ENCODE results near the gene PHACTR1. TPM values are rescaled to one million over a fixed set of nuclear protein-coding genes. Genes with fewer than 3 reads are reported as not detected.

Gene PHACTR1
- total and polyA plus RNA-seq, 12 donors: 6.3 to 150 (median 79.9) TPM

DNA sequence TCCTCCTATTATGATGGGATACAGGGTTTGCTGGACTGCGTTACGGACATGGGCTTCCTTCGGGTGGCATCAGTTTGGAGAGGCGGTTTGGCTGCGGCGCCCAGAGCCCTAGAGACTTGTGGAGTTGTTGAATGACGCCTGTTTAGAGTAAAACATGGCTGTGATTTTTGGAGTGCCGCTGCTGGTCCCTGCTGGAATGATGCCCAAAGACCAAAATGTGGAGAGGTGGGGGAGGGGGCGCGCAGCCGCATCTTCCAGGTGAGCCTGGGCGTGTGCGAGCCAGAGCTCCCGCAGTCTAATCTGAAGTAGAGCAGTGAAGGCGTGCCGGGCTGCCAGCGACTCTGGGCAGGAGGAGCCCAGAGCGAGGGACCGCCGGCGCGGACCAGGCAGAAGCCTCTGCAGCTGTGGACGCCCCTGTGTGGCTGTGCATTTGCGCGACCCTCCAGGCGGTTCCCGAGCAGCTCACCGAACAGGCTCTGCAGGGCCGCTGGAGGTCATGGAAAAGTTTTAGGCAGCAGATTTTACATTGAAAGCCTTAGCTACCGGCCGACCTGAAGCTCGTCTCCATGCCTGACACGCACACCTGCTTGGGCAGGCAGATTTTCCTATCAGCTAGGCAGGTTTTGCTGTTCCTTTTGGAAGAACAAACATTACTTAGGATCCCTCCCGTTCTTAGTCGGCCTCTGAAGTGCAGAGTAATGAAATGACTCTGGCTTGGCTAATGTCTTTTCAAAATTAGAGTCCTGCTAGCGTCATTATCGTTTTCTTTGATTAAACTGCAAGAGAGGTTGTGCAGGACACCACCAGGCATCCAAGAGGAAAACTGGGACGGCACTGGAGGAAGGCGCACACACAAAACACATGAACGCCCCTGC, 298.2 kb downstream of the PHACTR1 start:
- H3K27ac ChIP-seq: peak overlapping the region; percentile 51 to 90 (median 76)

DNA sequence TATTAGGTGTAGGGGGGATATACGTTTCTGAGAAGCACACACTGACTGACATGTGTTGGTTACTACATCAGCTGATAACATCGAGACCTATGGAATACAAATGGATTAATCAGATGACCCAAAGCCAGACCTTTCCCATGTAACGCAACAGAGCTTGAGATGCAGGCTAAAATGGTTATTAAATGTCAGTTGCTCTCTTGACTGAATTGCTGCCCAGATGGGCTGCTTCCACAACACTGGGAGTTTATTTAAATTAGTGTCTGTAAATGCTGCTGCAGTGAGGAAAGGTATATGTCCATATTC, 298.8 kb downstream of the PHACTR1 start:
- H3K9me3 ChIP-seq: no peaks in the 10 kb centered on the region
- TF ChIP-seq CTCF (IDR thresholded peaks at IDR 0.05): no peak
- peaks cover 9 to 46% (median 30%) of the 10 kb centered on the region in 9 donors for H3K4me1 ChIP-seq
- 27 to 36% methylated on average over 3 of the region's 3 CpGs for WGBS, 2 donors
- peak overlapping the region in 9 of 10 donors; percentile 61 to 78 (median 70) for H3K4me3 ChIP-seq
- H3K36me3 ChIP-seq: no peaks in the 10 kb centered on the region
- intact Hi-C loops (cut with DNase I): loop anchor here in 4 of 10 donors (5.0 to 10.0 kb wide), 3 partner anchors 99 to 317 kb away; no protein-coding TSS in a partner anchor
- DNase-seq: no peak
- peak overlapping the region in 8 of 10 donors; percentile 51 to 90 (median 79) for H3K27ac ChIP-seq
- peaks cover 0 to 28% (median 0%) of the 10 kb centered on the region in 7 donors for H3K27me3 ChIP-seq
- no peak for ATAC-seq

More for the DNA sequence above, 298.2 kb downstream of the PHACTR1 start:
- Histone ChIP-seq H3K9me3 (no peaks in the 10 kb centered on the region), H3K4me3 (peak overlapping the region; percentile 40 to 78 (median 70)), H3K36me3 (no peaks in the 10 kb centered on the region), H3K4me1 (peaks cover 9 to 46% (median 30%) of the 10 kb centered on the region in 9 donors), H3K27me3 (peaks cover 0 to 28% (median 0%) of the 10 kb centered on the region in 7 donors)
- no peak for TF ChIP-seq CTCF (IDR thresholded peaks at IDR 0.05)
- ATAC-seq (peak; percentile 28 to 75 (median 62)), DNase-seq (peak; percentile 18 to 30)
- intact Hi-C loops (cut with DNase I): loop anchor here in 5 of 10 donors (5.0 to 10.0 kb wide), 6 partner anchors 52 to 318 kb away; no protein-coding TSS in a partner anchor
- WGBS, 2 donors: 9 to 16% methylated on average over 40 of the region's 40 CpGs

GRCh38 chr6:13024616-13025015, 308.0 kb downstream of the PHACTR1 start:
- no peaks in the 10 kb centered on the region for H3K36me3 ChIP-seq
- ATAC-seq: no peak
- intact Hi-C loops (cut with DNase I): loop anchor here in 3 of 10 donors (5.0 kb wide), 3 partner anchors 62 to 98 kb away; no protein-coding TSS in a partner anchor
- TF ChIP-seq CTCF (IDR thresholded peaks at IDR 0.05): no peak
- H3K9me3 ChIP-seq: no peaks in the 10 kb centered on the region
- 83 to 93% methylated on average over 2 of the region's 2 CpGs for WGBS, 2 donors
- peaks cover 0 to 48% (median 21%) of the 10 kb centered on the region in 9 donors for H3K4me1 ChIP-seq
- no peak overlapping the region for H3K4me3 ChIP-seq
- DNase-seq: no peak
- no peaks in the 10 kb centered on the region for H3K27me3 ChIP-seq
- no peak overlapping the region for H3K27ac ChIP-seq

DNA sequence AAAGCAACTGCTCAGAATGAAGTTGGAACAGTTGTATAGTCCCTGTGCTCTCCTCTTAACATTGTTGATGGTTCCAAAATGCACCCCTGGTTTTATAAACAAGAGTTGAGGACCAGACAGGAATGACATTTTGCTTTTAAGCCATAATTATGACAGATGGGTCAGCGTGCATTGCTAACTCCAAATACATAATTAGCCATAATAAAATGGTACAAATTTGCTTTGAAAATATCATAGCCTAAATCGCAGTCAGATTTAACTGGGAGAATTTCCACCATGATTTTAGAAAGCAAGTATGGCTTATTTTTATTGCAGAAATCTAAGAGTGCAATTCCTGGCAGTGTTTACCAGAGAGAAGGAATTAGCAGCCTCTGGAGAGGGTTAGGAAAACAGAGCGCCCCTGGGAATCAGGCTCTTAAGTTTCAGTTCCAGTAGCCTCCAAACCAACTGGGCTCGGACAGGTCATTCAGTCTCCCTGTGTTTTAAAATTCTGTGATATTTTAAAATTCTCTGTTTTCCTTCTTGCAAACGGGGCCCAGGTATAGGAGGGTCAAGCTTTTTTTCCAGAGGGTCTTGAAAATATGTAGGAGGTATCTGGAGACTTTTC, 309.4 kb downstream of the PHACTR1 start:
- no peak for DNase-seq
- Histone ChIP-seq H3K4me3 (no peak overlapping the region), H3K9me3 (no peaks in the 10 kb centered on the region), H3K27me3 (no peaks in the 10 kb centered on the region), H3K36me3 (no peaks in the 10 kb centered on the region), H3K27ac (peak overlapping the region in 4 of 10 donors; percentile 18 to 42 (median 38)), H3K4me1 (peaks cover 0 to 49% (median 21%) of the 10 kb centered on the region in 9 donors)
- no peak for ATAC-seq
- intact Hi-C loops (cut with DNase I): loop anchor here in 1 of 10 donors (5.0 kb wide), 1 partner anchor 96 kb away; no protein-coding TSS in a partner anchor
- no peak for TF ChIP-seq CTCF (IDR thresholded peaks at IDR 0.05)
- WGBS, 2 donors: 68 to 72% methylated on average over 5 of the region's 5 CpGs
